ENCODE measurements around the gene PSMF1. TPM values are rescaled to one million over a fixed set of nuclear protein-coding genes. Genes with fewer than 3 reads are reported as not detected.

The PSMF1 gene
- total and polyA plus RNA-seq, 9 of the 15 experiments (the other 6 are each of a cell fraction or from before 2014, with no cell fraction given): 8.5 to 192 (median 33.2) TPM

- FAIRE-seq: no peak
- Histone ChIP-seq H3K36me3 (ENCODE audit: control insufficient read depth, insufficient read depth, low read length) (peaks cover 87% of the 10 kb centered on the region), H3K79me2 (ENCODE audit: control insufficient read depth, insufficient read depth, low read length) (peaks cover 25% of the 10 kb centered on the region), H3K4me3 (no peak overlapping the region), H3K9ac (ENCODE audit: insufficient read depth in 1 of 2, low read depth in 2 of 2, low read length in 2 of 2) (no peak overlapping the region), H3K27me3 (ENCODE audit: control insufficient read depth in 2 of 2, insufficient read depth in 2 of 2, low read length in 2 of 2) (no peaks in the 10 kb centered on the region), H3K9me3 (replicated peaks; ENCODE audit: control insufficient read depth, insufficient read depth, low read depth, low read length) (no peaks in the 10 kb centered on the region), H3K4me1 (replicated peaks in 1 of 2; ENCODE audit: control insufficient read depth in 2 of 2, insufficient read depth in 2 of 2, low read length in 2 of 2) (no peaks in the 10 kb centered on the region), H3K9me1 (ENCODE audit: control insufficient read depth, insufficient read depth, low read length) (no peaks in the 10 kb centered on the region), H3K27ac (ENCODE audit: extremely low read depth, low read depth, low read length) (no peak overlapping the region), H2AFZ (ENCODE audit: low read depth, low read length) (no peak overlapping the region), H4K20me1 (replicated peaks; ENCODE audit: control insufficient read depth, insufficient read depth, low read length) (no peaks in the 10 kb centered on the region), H3K4me2 (ENCODE audit: insufficient read depth, low read length) (no peak overlapping the region)
- in situ Hi-C loops (cut with MboI): no loop called here
- CTCF ChIA-PET (ENCODE audit: low intra/inter-chr PET ratio): no interaction called here
- 100% methylated on average over 2 of the region's 2 CpGs for WGBS (ENCODE audit: insufficient coverage, low coverage, missing lambda C conversion rate)
- no peak for DNase-seq (ENCODE audit: extremely low read depth in 1 of 4, low spot score in 3 of 4)
- POLR2A ChIA-PET: interaction anchor here (0.7 to 0.8 kb wide), 2 partner anchors 15 to 42 kb away, joined by 3 to 5 read pairs; no protein-coding TSS in a partner anchor
- BruUV-seq (replicated peaks): no TSS peak
- intact Hi-C loops (cut with micrococcal nuclease): no loop called here
- ATAC-seq: no peak
- TF ChIP-seq NCOR1 (IDR thresholded peaks at IDR 0.05) (no peak), COPS2 (conservative IDR thresholded peaks at IDR 0.05) (no peak), KLF16 (IDR thresholded peaks at IDR 0.05) (no peak), DLX4 (CRISPR knock-in tag; IDR thresholded peaks at IDR 0.05) (no peak), FIP1L1 (IDR thresholded peaks at IDR 0.05; ENCODE audit: low read depth, low read length, poor library complexity, severe bottlenecking) (no peak), SMARCB1 (IDR thresholded peaks at IDR 0.05; ENCODE audit: insufficient read length, low read depth) (no peak), SNIP1 (IDR thresholded peaks at IDR 0.05; ENCODE audit: low read depth) (no peak), CHD4 (IDR thresholded peaks at IDR 0.05; ENCODE audit: insufficient read depth, insufficient replicate concordance, low read depth, low read length, poor library complexity, severe bottlenecking) (no peak), SREBF2 (CRISPR knock-in tag; IDR thresholded peaks at IDR 0.05) (no peak), GTF2F1 (IDR thresholded peaks at IDR 0.05; ENCODE audit: low read depth, low read length) (no peak), ZBTB34 (CRISPR knock-in tag; IDR thresholded peaks at IDR 0.05) (no peak), CC2D1A (IDR thresholded peaks at IDR 0.05) (no peak)
These were observed 16.0 kb downstream of the PSMF1 start for GRCh38 chr20:1134355-1134754.
